ENCODE data around the gene DYRK4. TPM values are rescaled to one million over a fixed set of nuclear protein-coding genes. Genes with fewer than 3 reads are reported as not detected.

The DYRK4 gene
- total and polyA plus RNA-seq, 2 of the 8 experiments (the other 6 are each of a cell fraction or from before 2014, with no cell fraction given), result 10.5 to 11.4 TPM

DNA sequence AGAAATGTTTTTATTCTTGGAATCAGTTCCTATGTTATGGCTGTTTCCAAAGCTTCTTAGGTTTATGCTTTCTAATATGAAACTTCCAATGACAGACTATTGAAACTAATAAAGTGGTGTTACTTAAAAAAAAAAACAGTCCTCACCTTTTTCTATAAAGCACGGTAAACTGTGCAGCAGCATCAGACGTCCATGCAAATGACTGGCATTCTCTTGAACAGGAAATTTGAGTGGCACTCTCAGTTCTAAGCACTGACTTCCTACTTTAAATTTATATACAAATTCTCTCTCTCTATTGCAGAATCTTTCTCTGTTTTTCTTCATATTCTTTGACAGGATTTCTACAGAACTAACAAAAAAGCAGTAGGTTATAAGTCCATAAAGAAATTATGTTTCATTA is 26.1 kb upstream of the DYRK4 start (continued):
- TF ChIP-seq, protein P1, sequence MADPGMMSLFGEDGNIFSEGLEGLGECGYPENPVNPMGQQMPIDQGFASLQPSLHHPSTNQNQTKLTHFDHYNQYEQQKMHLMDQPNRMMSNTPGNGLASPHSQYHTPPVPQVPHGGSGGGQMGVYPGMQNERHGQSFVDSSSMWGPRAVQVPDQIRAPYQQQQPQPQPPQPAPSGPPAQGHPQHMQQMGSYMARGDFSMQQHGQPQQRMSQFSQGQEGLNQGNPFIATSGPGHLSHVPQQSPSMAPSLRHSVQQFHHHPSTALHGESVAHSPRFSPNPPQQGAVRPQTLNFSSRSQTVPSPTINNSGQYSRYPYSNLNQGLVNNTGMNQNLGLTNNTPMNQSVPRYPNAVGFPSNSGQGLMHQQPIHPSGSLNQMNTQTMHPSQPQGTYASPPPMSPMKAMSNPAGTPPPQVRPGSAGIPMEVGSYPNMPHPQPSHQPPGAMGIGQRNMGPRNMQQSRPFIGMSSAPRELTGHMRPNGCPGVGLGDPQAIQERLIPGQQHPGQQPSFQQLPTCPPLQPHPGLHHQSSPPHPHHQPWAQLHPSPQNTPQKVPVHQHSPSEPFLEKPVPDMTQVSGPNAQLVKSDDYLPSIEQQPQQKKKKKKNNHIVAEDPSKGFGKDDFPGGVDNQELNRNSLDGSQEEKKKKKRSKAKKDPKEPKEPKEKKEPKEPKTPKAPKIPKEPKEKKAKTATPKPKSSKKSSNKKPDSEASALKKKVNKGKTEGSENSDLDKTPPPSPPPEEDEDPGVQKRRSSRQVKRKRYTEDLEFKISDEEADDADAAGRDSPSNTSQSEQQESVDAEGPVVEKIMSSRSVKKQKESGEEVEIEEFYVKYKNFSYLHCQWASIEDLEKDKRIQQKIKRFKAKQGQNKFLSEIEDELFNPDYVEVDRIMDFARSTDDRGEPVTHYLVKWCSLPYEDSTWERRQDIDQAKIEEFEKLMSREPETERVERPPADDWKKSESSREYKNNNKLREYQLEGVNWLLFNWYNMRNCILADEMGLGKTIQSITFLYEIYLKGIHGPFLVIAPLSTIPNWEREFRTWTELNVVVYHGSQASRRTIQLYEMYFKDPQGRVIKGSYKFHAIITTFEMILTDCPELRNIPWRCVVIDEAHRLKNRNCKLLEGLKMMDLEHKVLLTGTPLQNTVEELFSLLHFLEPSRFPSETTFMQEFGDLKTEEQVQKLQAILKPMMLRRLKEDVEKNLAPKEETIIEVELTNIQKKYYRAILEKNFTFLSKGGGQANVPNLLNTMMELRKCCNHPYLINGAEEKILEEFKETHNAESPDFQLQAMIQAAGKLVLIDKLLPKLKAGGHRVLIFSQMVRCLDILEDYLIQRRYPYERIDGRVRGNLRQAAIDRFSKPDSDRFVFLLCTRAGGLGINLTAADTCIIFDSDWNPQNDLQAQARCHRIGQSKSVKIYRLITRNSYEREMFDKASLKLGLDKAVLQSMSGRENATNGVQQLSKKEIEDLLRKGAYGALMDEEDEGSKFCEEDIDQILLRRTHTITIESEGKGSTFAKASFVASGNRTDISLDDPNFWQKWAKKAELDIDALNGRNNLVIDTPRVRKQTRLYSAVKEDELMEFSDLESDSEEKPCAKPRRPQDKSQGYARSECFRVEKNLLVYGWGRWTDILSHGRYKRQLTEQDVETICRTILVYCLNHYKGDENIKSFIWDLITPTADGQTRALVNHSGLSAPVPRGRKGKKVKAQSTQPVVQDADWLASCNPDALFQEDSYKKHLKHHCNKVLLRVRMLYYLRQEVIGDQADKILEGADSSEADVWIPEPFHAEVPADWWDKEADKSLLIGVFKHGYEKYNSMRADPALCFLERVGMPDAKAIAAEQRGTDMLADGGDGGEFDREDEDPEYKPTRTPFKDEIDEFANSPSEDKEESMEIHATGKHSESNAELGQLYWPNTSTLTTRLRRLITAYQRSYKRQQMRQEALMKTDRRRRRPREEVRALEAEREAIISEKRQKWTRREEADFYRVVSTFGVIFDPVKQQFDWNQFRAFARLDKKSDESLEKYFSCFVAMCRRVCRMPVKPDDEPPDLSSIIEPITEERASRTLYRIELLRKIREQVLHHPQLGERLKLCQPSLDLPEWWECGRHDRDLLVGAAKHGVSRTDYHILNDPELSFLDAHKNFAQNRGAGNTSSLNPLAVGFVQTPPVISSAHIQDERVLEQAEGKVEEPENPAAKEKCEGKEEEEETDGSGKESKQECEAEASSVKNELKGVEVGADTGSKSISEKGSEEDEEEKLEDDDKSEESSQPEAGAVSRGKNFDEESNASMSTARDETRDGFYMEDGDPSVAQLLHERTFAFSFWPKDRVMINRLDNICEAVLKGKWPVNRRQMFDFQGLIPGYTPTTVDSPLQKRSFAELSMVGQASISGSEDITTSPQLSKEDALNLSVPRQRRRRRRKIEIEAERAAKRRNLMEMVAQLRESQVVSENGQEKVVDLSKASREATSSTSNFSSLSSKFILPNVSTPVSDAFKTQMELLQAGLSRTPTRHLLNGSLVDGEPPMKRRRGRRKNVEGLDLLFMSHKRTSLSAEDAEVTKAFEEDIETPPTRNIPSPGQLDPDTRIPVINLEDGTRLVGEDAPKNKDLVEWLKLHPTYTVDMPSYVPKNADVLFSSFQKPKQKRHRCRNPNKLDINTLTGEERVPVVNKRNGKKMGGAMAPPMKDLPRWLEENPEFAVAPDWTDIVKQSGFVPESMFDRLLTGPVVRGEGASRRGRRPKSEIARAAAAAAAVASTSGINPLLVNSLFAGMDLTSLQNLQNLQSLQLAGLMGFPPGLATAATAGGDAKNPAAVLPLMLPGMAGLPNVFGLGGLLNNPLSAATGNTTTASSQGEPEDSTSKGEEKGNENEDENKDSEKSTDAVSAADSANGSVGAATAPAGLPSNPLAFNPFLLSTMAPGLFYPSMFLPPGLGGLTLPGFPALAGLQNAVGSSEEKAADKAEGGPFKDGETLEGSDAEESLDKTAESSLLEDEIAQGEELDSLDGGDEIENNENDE (IDR thresholded peaks at IDR 0.05; ENCODE audit: insufficient replicate concordance, low read length), result no peak
- no peak for TF ChIP-seq RAD21 (IDR thresholded peaks at IDR 0.05 in 1 of 2, conservative IDR thresholded peaks at IDR 0.05 in 1 of 2; ENCODE audit: low read depth in 2 of 2, low read length in 2 of 2)
- no peak for TF ChIP-seq NANOG (IDR thresholded peaks at IDR 0.05; ENCODE audit: insufficient read depth, low read depth, low read length, poor library complexity, severe bottlenecking)
- TF ChIP-seq RNF2 (IDR thresholded peaks at IDR 0.05; ENCODE audit: borderline replicate concordance, low read depth, low read length, missing control alignments, poor library complexity, severe bottlenecking), result no peak
- TF ChIP-seq, protein P2, sequence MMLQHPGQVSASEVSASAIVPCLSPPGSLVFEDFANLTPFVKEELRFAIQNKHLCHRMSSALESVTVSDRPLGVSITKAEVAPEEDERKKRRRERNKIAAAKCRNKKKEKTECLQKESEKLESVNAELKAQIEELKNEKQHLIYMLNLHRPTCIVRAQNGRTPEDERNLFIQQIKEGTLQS (IDR thresholded peaks at IDR 0.05; ENCODE audit: insufficient read depth, low read depth, low read length), result no peak
- TF ChIP-seq CBX8 (IDR thresholded peaks at IDR 0.05; ENCODE audit: borderline replicate concordance, low read depth, low read length), result no peak
- no peak for TF ChIP-seq GABPA (IDR thresholded peaks at IDR 0.05; ENCODE audit: borderline replicate concordance, insufficient read depth, low read length)
- TF ChIP-seq CHD2 (IDR thresholded peaks at IDR 0.05; ENCODE audit: low read length), result no peak

Measured in H1 (cell line).